CD8-positive, alpha-beta memory T cell (primary cell): ENCODE results near the gene ETV1. TPM values are rescaled to one million over a fixed set of nuclear protein-coding genes. Genes with fewer than 3 reads are reported as not detected.

Source experiments
- CTCF ChIA-PET: fragments of 350-600 bp; sonication (Branson Sonifier 250); formaldehyde crosslinking; loops from one replicate; lab custom pipeline; 2021; ENCODE audit warnings: antibody characterized with exemption; lab: Charles Lee
- POLR2A ChIA-PET: fragments of 350-600 bp; sonication (Branson Sonifier 250); formaldehyde crosslinking; loops from one replicate; lab custom pipeline; 2021; ENCODE audit warnings: antibody characterized with exemption; lab: Charles Lee
- DNase-seq, 5 donors: peaks; one replicate each; pipeline versions ENCODE4 v3.0.0 to v3.0.0-alpha.2; 2020 to 2022; ENCODE audit warnings: mixed read lengths in 1 of 5
- H3K27ac ChIP-seq: one replicate; pipeline ENCODE4 v1.7.0; 2013; ENCODE audit warnings: low read depth, mild to moderate bottlenecking, low read length, moderate library complexity
- H3K27me3 ChIP-seq: 2 replicates; pipeline ENCODE4 v1.7.0; 2013; ENCODE audit warnings: low read length, mild to moderate bottlenecking; ENCODE audit not compliant: insufficient read depth, poor library complexity, severe bottlenecking
- H3K36me3 ChIP-seq: 2 replicates; pipeline ENCODE4 v1.7.0; 2013; ENCODE audit warnings: mild to moderate bottlenecking, low read length, moderate library complexity; ENCODE audit not compliant: insufficient read depth
- H3K4me1 ChIP-seq: 2 replicates; pipeline ENCODE4 v1.7.0; 2013; ENCODE audit warnings: mild to moderate bottlenecking, low read length, moderate library complexity; ENCODE audit not compliant: insufficient read depth
- H3K4me3 ChIP-seq: 2 replicates; pipeline ENCODE4 v1.7.0; 2013; ENCODE audit warnings: mild to moderate bottlenecking, low read length
- H3K9me3 ChIP-seq: 2 replicates; pipeline ENCODE4 v1.7.0; 2013; ENCODE audit warnings: mild to moderate bottlenecking, low read length
- H3K27ac Mint-ChIP-seq, 8 donors: one replicate each; pipeline ENCODE4 v1.8.0; 2020 to 2021; ENCODE audit warnings: mixed read lengths in 8 of 8, mild to moderate bottlenecking in 6 of 8, inconsistent platforms in 3 of 8, moderate library complexity in 3 of 8
- H3K27me3 Mint-ChIP-seq, 2 donors: one replicate each; pipeline ENCODE4 v1.8.0; 2020 to 2021; ENCODE audit warnings: mixed read lengths in 2 of 2, mild to moderate bottlenecking in 1 of 2, moderate library complexity in 1 of 2
- H3K36me3 Mint-ChIP-seq, 3 donors: one replicate each; pipeline ENCODE4 v1.8.0; 2020 to 2021; ENCODE audit warnings: mixed read lengths in 3 of 3, inconsistent platforms in 1 of 3, mild to moderate bottlenecking in 1 of 3
- H3K4me1 Mint-ChIP-seq, 3 donors: one replicate each; pipeline ENCODE4 v1.8.0; 2020 to 2021; ENCODE audit warnings: mixed read lengths in 3 of 3, inconsistent platforms in 1 of 3, mild to moderate bottlenecking in 1 of 3
- H3K4me3 Mint-ChIP-seq, 7 donors: one replicate each; pipeline ENCODE4 v1.8.0; 2020 to 2021; ENCODE audit warnings: mixed read lengths in 7 of 7, mild to moderate bottlenecking in 6 of 7, moderate library complexity in 4 of 7, inconsistent platforms in 2 of 7
- H3K9me3 Mint-ChIP-seq, 5 donors: one replicate each; pipeline ENCODE4 v1.8.0; 2020 to 2022; ENCODE audit warnings: mixed read lengths in 5 of 5, mild to moderate bottlenecking in 3 of 5, moderate library complexity in 2 of 5, inconsistent platforms in 1 of 5
- polyA plus RNA-seq: library from polyadenylated mRNA; unstranded; fragments of 300-500 nt; fragmentation: Illumina TruSeq; gene quantifications from one replicate; pipeline ENCODE4 v1.2.3, GENCODE V29; 2021
- total RNA-seq, 2 experiments: library from RNA; stranded (reverse); gene quantifications; one replicate each; pipeline ENCODE4 v1.2.3, GENCODE V29; 2021

Gene ETV1
- total and polyA plus RNA-seq, 3 experiments from 2014 or later, result 0.31 to 1.7 (median 0.31) TPM

DNA sequence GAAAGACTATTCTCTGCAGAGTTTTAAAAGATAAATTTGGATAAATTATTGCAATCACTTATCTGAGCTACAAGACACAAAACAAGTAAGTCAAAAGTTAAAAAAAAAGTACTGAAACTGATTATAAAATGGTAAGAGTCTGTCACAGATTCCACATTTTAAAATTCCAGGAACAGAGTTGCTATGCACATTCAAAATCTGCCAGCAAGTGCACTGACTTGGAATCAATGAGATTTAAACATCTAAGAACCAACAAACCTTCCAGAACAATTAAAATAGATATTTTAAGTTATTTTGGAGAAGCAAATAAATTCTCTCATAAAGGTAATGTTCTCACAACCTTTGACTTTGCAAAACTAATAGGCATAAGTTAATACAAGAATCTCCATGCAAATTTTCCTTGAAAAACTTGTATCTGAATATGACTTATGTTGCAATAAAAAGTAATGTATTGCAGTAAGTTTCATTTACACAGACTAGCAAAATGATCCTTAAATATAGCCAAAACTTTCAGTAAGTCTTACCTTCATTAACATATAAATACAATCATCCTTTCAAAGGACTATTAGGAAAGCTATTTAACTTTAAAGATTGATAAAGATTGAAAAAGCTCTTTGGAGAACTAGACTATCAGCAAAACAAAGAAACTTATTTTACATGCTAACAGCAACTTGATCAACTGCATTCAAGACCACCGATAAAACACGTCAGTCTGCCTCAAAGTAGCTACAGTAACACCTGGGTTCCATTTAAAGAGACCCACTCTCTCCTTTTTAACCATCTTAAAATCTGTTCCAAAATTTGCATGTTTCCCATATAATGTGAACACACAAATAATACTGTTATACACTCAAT lies 4.4 kb downstream of the ETV1 start:
- ChIA-PET POLR2A (no interaction called here), CTCF (no interaction called here)
- Mint-ChIP-seq H3K36me3 (no peaks in the 10 kb centered on the region), H3K27ac (no peak overlapping the region), H3K4me1 (peaks cover 3 to 9% (median 5%) of the 10 kb centered on the region in 3 donors), H3K9me3 (no peaks in the 10 kb centered on the region), H3K27me3 (peaks cover 16 to 48% of the 10 kb centered on the region in 2 donors), H3K4me3 (peak overlapping the region in 1 of 7 donors; percentile 2)
- Histone ChIP-seq H3K36me3 (no peaks in the 10 kb centered on the region), H3K27me3 (peaks cover 11% of the 10 kb centered on the region), H3K4me1 (peaks cover 7% of the 10 kb centered on the region), H3K9me3 (no peaks in the 10 kb centered on the region), H3K27ac (no peak overlapping the region), H3K4me3 (no peak overlapping the region)
- no peak for DNase-seq

GRCh38 chr7:13984061-13984460 lies 5.4 kb downstream of the ETV1 start:
- Histone ChIP-seq H3K4me1 (peaks cover 4% of the 10 kb centered on the region), H3K9me3 (no peaks in the 10 kb centered on the region), H3K4me3 (no peak overlapping the region), H3K36me3 (no peaks in the 10 kb centered on the region), H3K27me3 (peaks cover 5% of the 10 kb centered on the region), H3K27ac (no peak overlapping the region)
- H3K9me3 Mint-ChIP-seq, result no peaks in the 10 kb centered on the region
- ChIA-PET POLR2A (no interaction called here), CTCF (no interaction called here)
- H3K36me3 Mint-ChIP-seq, result no peaks in the 10 kb centered on the region
- H3K27ac Mint-ChIP-seq, result no peak overlapping the region
- H3K27me3 Mint-ChIP-seq, result peaks cover 16 to 55% of the 10 kb centered on the region in 2 donors
- H3K4me3 Mint-ChIP-seq, result no peak overlapping the region
- no peak for DNase-seq
- peaks cover 3 to 9% (median 5%) of the 10 kb centered on the region in 3 donors for H3K4me1 Mint-ChIP-seq

DNA sequence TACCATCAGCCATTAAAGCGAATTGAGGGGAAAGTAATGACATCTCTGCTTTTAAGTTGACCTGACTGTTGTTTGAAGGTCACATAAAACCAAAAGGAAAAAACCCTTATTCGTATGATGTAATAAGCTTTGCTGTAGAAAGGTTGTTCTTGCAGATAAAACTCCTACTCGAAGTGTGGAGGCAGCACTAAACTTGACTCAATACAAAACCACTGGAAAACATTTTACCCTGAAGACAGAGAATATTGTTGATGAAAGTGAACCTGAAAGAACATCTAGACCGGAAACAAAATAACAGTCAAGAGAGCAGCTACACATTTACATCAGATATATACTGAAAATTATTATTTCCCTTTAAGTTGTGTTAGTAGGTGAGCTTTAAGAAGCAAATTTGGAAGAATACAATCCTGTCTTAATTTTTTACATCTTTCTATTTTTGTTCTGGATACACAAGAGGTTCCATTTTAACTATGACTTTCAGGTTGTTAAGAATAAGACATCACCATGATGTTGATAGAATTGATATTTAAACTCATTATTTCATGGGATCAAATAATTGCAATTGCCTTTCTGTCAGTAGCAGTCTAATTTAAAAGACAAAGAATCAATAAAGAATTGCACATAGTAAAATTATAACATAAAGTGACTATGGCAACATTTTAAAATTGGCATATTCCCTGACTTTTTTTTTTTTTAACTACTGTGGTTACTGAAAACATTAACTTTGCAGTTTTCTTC lies 6.4 kb downstream of the ETV1 start:
- peaks cover 3 to 9% (median 5%) of the 10 kb centered on the region in 3 donors for H3K4me1 Mint-ChIP-seq
- H3K27ac Mint-ChIP-seq, result peak overlapping the region in 2 of 8 donors; percentile 13 to 77
- H3K4me3 Mint-ChIP-seq, result peak overlapping the region in 2 of 7 donors; percentile 31 to 46
- no peak for DNase-seq
- Histone ChIP-seq H3K4me1 (no peaks in the 10 kb centered on the region), H3K4me3 (no peak overlapping the region), H3K27ac (peak overlapping the region; percentile 14), H3K9me3 (no peaks in the 10 kb centered on the region), H3K27me3 (peaks cover 2% of the 10 kb centered on the region), H3K36me3 (no peaks in the 10 kb centered on the region)
- no peaks in the 10 kb centered on the region for H3K36me3 Mint-ChIP-seq
- POLR2A ChIA-PET, result no interaction called here
- no peaks in the 10 kb centered on the region for H3K9me3 Mint-ChIP-seq
- H3K27me3 Mint-ChIP-seq, result peaks cover 16 to 58% of the 10 kb centered on the region in 2 donors
- CTCF ChIA-PET, result no interaction called here

- H3K9me3 ChIP-seq, result no peaks in the 10 kb centered on the region
- no peak for DNase-seq
- H3K4me1 Mint-ChIP-seq, result peaks cover 3 to 9% (median 5%) of the 10 kb centered on the region in 3 donors
- no peaks in the 10 kb centered on the region for H3K4me1 ChIP-seq
- peaks cover 20 to 59% of the 10 kb centered on the region in 2 donors for H3K27me3 Mint-ChIP-seq
- no peak overlapping the region for H3K27ac ChIP-seq
- no peaks in the 10 kb centered on the region for H3K36me3 Mint-ChIP-seq
- no peaks in the 10 kb centered on the region for H3K9me3 Mint-ChIP-seq
- H3K4me3 Mint-ChIP-seq, result no peak overlapping the region
- CTCF ChIA-PET, result no interaction called here
- POLR2A ChIA-PET, result no interaction called here
- no peak overlapping the region for H3K4me3 ChIP-seq
- no peak overlapping the region for H3K27ac Mint-ChIP-seq
- H3K27me3 ChIP-seq, result no peaks in the 10 kb centered on the region
- H3K36me3 ChIP-seq, result no peaks in the 10 kb centered on the region
These were observed 8.4 kb downstream of the ETV1 start for GRCh38 chr7:13981070-13981469.

- ChIA-PET POLR2A (no interaction called here), CTCF (no interaction called here)
- no peaks in the 10 kb centered on the region for H3K36me3 Mint-ChIP-seq
- no peak overlapping the region for H3K27ac ChIP-seq
- no peaks in the 10 kb centered on the region for H3K4me1 ChIP-seq
- no peak overlapping the region for H3K4me3 Mint-ChIP-seq
- H3K4me1 Mint-ChIP-seq, result peaks cover 3 to 9% (median 5%) of the 10 kb centered on the region in 3 donors
- H3K9me3 Mint-ChIP-seq, result no peaks in the 10 kb centered on the region
- no peak overlapping the region for H3K4me3 ChIP-seq
- H3K9me3 ChIP-seq, result no peaks in the 10 kb centered on the region
- peaks cover 18 to 53% of the 10 kb centered on the region in 2 donors for H3K27me3 Mint-ChIP-seq
- H3K27ac Mint-ChIP-seq, result no peak overlapping the region
- DNase-seq, result no peak
- H3K36me3 ChIP-seq, result no peaks in the 10 kb centered on the region
- no peaks in the 10 kb centered on the region for H3K27me3 ChIP-seq
These were observed 9.0 kb downstream of the ETV1 start for GRCh38 chr7:13980474-13980873.

DNA sequence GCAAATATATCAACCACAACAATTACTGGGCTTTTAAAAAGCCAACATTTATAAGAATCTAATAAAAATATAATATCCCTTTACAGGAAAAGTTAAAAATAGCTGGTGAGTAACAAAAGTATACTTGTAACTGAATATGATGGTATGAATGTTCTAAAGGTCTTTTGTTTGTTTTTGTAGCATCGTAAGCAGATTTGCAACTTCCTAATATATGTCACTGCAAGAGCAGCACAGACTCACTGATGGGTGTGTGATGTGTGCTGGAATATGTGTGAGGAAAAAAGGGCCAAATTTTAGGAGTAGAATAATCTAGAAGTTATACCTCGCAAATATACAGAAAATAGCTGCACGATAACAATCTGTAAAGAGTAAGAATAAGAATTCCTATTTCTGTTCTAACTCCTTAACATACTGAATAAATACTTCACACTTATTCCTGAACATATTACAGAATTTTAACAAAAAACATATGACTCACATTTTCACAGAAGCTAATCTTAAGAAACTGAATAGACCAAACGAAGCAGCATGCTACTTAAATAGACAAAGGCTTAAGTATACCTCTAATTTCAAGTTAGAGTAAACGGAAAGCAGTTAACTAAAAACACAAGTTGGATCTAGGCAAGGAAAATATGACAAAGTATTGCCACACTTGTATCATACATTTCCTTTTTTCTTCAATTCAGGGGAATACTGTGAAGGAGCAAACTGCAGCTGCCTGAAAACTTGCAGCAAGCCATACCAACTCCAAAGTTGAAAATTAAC lies 9.6 kb downstream of the ETV1 start:
- H3K36me3 Mint-ChIP-seq, result no peaks in the 10 kb centered on the region
- H3K4me3 ChIP-seq, result no peak overlapping the region
- peaks cover 3 to 9% (median 5%) of the 10 kb centered on the region in 3 donors for H3K4me1 Mint-ChIP-seq
- no peaks in the 10 kb centered on the region for H3K9me3 ChIP-seq
- no peaks in the 10 kb centered on the region for H3K4me1 ChIP-seq
- H3K27me3 ChIP-seq, result no peaks in the 10 kb centered on the region
- POLR2A ChIA-PET, result interaction anchor here (0.5 kb wide), 1 partner anchor 9 kb away, joined by 3 read pairs; no protein-coding TSS in a partner anchor
- no peaks in the 10 kb centered on the region for H3K9me3 Mint-ChIP-seq
- no peaks in the 10 kb centered on the region for H3K36me3 ChIP-seq
- CTCF ChIA-PET, result no interaction called here
- peaks cover 19 to 47% of the 10 kb centered on the region in 2 donors for H3K27me3 Mint-ChIP-seq
- no peak overlapping the region for H3K27ac Mint-ChIP-seq
- H3K4me3 Mint-ChIP-seq, result no peak overlapping the region
- no peak for DNase-seq
- no peak overlapping the region for H3K27ac ChIP-seq

DNA sequence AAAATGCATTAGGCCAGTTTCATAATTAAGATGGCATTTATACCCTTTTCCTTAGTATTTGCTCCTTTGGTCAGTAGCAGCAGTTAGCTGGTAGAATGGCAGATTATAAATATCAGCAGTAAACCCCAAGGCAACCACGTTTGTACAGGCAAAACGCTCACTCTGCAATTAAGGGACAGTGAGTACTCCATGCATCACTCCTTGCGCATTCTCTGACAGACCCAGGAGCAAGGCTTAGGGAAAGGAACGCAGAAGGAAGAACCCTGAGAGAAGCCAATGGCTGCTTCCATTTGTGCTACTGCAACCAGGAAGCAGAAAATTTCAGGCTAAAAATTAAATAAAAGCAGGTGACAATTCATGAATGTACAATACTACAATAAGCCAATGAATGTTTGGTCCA lies 12.9 kb downstream of the ETV1 start:
- POLR2A ChIA-PET, result no interaction called here
- no peak overlapping the region for H3K4me3 ChIP-seq
- no peaks in the 10 kb centered on the region for H3K4me1 ChIP-seq
- no peak for DNase-seq
- Mint-ChIP-seq H3K4me1 (no peaks in the 10 kb centered on the region), H3K9me3 (no peaks in the 10 kb centered on the region), H3K36me3 (no peaks in the 10 kb centered on the region), H3K27me3 (peaks cover 9 to 42% of the 10 kb centered on the region in 2 donors), H3K27ac (no peak overlapping the region), H3K4me3 (no peak overlapping the region)
- no peaks in the 10 kb centered on the region for H3K9me3 ChIP-seq
- CTCF ChIA-PET, result no interaction called here
- H3K27ac ChIP-seq, result no peak overlapping the region
- H3K27me3 ChIP-seq, result no peaks in the 10 kb centered on the region
- no peaks in the 10 kb centered on the region for H3K36me3 ChIP-seq
